Measurements from ENCODE around the gene RAPGEF2. TPM values are rescaled to one million over a fixed set of nuclear protein-coding genes. Genes with fewer than 3 reads are reported as not detected.

RAPGEF2 gene
- total and polyA plus RNA-seq, 2 experiments from 2014 or later: 10.2 to 63.1 TPM

GRCh38 chr4:159287767-159288166 is 184.9 kb downstream of the RAPGEF2 start:
- DNase-seq (ENCODE audit: low spot score) (no peak), ATAC-seq (no peak)
- Mint-ChIP-seq H3K4me1 (peaks cover 27% of the 10 kb centered on the region), H3K36me3 (ENCODE audit: low read depth) (peaks cover 4% of the 10 kb centered on the region; the same call in 1 of the 3 replicates), H3K9me3 (no peaks in the 10 kb centered on the region), H3K27me3 (ENCODE audit: insufficient read depth, low read depth, poor library complexity) (peaks cover 2% of the 10 kb centered on the region), H3K4me3 (no peak overlapping the region), H3K27ac (no peak overlapping the region)
- TF ChIP-seq ZNF331 (CRISPR knock-in tag; IDR thresholded peaks at IDR 0.05; ENCODE audit: low read depth): no peak
- TF ChIP-seq POLR2AphosphoS5 (IDR thresholded peaks at IDR 0.05; ENCODE audit: low read depth): no peak
- TF ChIP-seq EZH2 (IDR thresholded peaks at IDR 0.05; ENCODE audit: low read depth, unreplicated experiment): no peak
- TF ChIP-seq CREB1 (CRISPR knock-in tag; IDR thresholded peaks at IDR 0.05; ENCODE audit: low read depth): no peak
- TF ChIP-seq ZNF462 (CRISPR knock-in tag; IDR thresholded peaks at IDR 0.05): no peak
- no peak for TF ChIP-seq ETS1 (IDR thresholded peaks at IDR 0.05)
- TF ChIP-seq ZNF114 (CRISPR knock-in tag; IDR thresholded peaks at IDR 0.05): no peak
- no peak for TF ChIP-seq STAT1 (IDR thresholded peaks at IDR 0.05; ENCODE audit: unreplicated experiment)
- no peak for TF ChIP-seq JUNB (IDR thresholded peaks at IDR 0.05; ENCODE audit: unreplicated experiment)
- TF ChIP-seq REST (IDR thresholded peaks at IDR 0.05; ENCODE audit: unreplicated experiment): no peak
- TF ChIP-seq EZH2phosphoT487 (IDR thresholded peaks at IDR 0.05; ENCODE audit: unreplicated experiment): no peak
- TF ChIP-seq NANOG (IDR thresholded peaks at IDR 0.05; ENCODE audit: borderline replicate concordance): no peak
- no peak for TF ChIP-seq CTCF (conservative IDR thresholded peaks at IDR 0.05; ENCODE audit: low read depth in 2 of 2)
- no peak overlapping the region for H3K27ac ChIP-seq (ENCODE audit: low read depth)
- H3K79me2 ChIP-seq (replicated peaks; ENCODE audit: insufficient read depth): no peaks in the 10 kb centered on the region
- H3K36me3 ChIP-seq (ENCODE audit: insufficient read depth): no peaks in the 10 kb centered on the region
- peaks cover 7% of the 10 kb centered on the region for H3K4me1 ChIP-seq (ENCODE audit: insufficient read depth)
- H4K20me1 ChIP-seq (replicated peaks; ENCODE audit: insufficient read depth): no peaks in the 10 kb centered on the region
- no peak overlapping the region for H3K4me2 ChIP-seq
- no peaks in the 10 kb centered on the region for H3F3A ChIP-seq (replicated peaks; ENCODE audit: low read depth)
- no peaks in the 10 kb centered on the region; the same call in 1 of the 2 replicates for H3K9me2 ChIP-seq (ENCODE audit: insufficient read depth)
- H3K27me3 ChIP-seq (ENCODE audit: insufficient read depth): no peaks in the 10 kb centered on the region
- H2AFZ ChIP-seq: no peak overlapping the region
- no peak overlapping the region for H3K4me3 ChIP-seq
